Neural cell (in vitro differentiated cells): ENCODE measurements around the gene CRPPA.

ENCODE experiments used
- CTCF ChIP-seq: fragments of 450-650 bp; IDR thresholded peaks from 2 replicates; pipeline ENCODE4 v1.5.1; 2014; ENCODE audit warnings: antibody characterized with exemption, mild to moderate bottlenecking, moderate library complexity; ENCODE audit not compliant: poor library complexity, severe bottlenecking
- EZH2 ChIP-seq: fragments of 200-600, 300-800 bp; shearing (Covaris generic), sonication (generic); IDR thresholded peaks from 2 replicates; pipeline ENCODE4 v1.6.1; 2014; ENCODE audit warnings: antibody characterized with exemption, low read length, borderline replicate concordance, mild to moderate bottlenecking; ENCODE audit not compliant: insufficient read depth, poor library complexity, severe bottlenecking
- MXI1 ChIP-seq: fragments of 450-650 bp; conservative IDR thresholded peaks from 2 replicates; pipeline ENCODE4 v1.6.1; 2014; ENCODE audit warnings: antibody characterized with exemption, mild to moderate bottlenecking; ENCODE audit not compliant: poor library complexity, severe bottlenecking
- POLR2AphosphoS5 ChIP-seq: IDR thresholded peaks from 2 replicates; pipeline ENCODE4 v1.6.1; 2012
- RAD21 ChIP-seq: fragments of 450-650 bp; conservative IDR thresholded peaks from 2 replicates; pipeline ENCODE4 v1.6.1; 2014; ENCODE audit warnings: antibody characterized with exemption, mild to moderate bottlenecking, moderate library complexity
- REST ChIP-seq: IDR thresholded peaks from 2 replicates; pipeline ENCODE4 v1.6.1; 2012; ENCODE audit warnings: borderline replicate concordance

- no peak for TF ChIP-seq CTCF
- no peak for TF ChIP-seq EZH2
- no peak for TF ChIP-seq MXI1
- no peak for TF ChIP-seq POLR2AphosphoS5
- TF ChIP-seq REST: no peak
- no peak for TF ChIP-seq RAD21
Observed at GRCh38 chr7:16422103-16422435, 731 bp upstream of the CRPPA start.
